ENCODE measurements around the gene HOXC4.

The HOXC4 gene

DNA sequence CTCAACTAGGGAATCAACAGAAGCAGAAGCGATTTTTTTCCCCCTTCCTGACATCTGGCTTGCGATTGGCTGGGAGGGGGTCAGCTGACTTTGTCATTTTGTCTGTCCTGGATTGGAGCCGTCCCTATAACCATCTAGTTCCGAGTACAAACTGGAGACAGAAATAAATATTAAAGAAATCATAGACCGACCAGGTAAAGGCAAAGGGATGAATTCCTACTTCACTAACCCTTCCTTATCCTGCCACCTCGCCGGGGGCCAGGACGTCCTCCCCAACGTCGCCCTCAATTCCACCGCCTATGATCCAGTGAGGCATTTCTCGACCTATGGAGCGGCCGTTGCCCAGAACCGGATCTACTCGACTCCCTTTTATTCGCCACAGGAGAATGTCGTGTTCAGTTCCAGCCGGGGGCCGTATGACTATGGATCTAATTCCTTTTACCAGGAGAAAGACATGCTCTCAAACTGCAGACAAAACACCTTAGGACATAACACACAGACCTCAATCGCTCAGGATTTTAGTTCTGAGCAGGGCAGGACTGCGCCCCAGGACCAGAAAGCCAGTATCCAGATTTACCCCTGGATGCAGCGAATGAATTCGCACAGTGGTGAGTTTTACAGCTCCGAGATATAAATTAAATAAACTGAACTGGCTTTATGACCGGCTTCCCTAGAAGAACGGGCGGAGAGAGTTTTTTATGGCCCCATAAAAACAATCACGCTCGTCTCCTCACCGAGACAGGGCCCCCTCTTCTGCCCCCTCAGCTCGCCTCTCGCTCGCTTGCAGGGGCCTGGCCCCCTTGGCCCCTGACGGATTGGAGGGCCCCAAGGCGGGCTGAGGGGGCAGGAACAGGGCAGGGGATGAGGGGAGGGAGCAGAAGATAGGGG lies 25.1 kb upstream of the HOXC4 start, which contains the start of gene HOXC6:
Gene HOXC6 (plus strand): TSS at position 127 of the 888 bp plus-strand sequence. CDS start 82 bp downstream, at position 209.
- no peak within 1 kb of the TSS for H3K4me3 ChIP-seq (ENCODE audit: low read depth, low read length)

GRCh38 chr12:54029529-54030441 lies 23.9 kb upstream of the HOXC4 start:
- H3K4me3 ChIP-seq (ENCODE audit: low read depth, low read length) = no peak overlapping the region

DNA sequence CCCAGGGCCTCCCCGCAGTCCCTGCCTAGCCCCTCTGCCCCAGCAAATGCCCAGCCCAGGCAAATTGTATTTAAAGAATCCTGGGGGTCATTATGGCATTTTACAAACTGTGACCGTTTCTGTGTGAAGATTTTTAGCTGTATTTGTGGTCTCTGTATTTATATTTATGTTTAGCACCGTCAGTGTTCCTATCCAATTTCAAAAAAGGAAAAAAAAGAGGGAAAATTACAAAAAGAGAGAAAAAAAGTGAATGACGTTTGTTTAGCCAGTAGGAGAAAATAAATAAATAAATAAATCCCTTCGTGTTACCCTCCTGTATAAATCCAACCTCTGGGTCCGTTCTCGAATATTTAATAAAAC lies 23.2 kb upstream of the HOXC4 start:
- no peak overlapping the region for H3K4me3 ChIP-seq (ENCODE audit: low read depth, low read length)

GRCh38 chr12:54030889-54031471 lies 22.7 kb upstream of the HOXC4 start:
- no peak overlapping the region for H3K4me3 ChIP-seq (ENCODE audit: low read depth, low read length)

DNA sequence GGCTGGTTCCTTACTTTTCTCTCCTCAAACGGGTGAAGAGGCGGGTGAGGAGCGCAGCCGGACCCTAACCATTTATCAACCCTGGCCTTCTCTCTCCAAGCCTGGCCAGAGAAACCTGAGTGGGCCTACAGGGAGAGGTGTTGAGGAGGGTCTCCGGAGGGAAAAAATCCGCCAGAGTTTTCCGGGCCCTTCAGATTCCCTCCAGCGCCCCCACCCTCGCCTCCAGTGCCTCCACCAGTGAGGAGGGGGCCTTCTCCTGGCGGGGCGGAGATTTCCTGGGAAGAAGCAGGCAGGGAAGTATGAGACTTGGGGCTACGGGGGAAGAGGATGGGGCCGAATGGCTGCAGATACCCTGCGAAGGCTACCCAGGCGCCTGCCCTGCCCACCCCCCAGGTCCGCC lies 22.2 kb upstream of the HOXC4 start:
- no peak overlapping the region for H3K4me3 ChIP-seq (ENCODE audit: low read depth, low read length)

DNA sequence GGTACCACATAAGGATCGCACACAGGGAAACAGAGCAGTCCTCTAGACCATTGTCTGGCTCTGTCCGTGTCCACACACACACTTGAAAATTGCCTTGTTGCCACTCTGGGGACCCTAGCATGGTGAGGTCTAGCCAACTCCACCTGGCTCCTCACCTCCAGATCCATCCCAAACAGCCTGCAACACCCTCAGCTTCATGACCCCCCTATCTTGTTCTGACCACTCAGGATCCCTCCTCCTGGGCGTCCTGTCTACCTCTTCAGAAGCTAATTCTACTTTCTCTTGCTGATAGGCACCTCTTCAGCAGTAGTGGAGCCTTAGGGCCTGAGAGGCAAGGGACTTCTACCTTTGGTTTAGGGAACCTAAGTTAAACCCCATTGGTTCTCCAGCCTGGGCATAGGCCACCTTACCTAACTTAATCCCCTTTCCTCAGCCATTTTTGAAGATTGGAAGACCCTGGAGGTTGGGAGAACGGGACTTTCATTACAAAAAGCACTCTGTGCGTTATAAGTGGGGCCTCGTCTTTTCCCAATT lies 21.5 kb upstream of the HOXC4 start:
- H3K4me3 ChIP-seq (ENCODE audit: low read depth, low read length) = no peak overlapping the region

DNA sequence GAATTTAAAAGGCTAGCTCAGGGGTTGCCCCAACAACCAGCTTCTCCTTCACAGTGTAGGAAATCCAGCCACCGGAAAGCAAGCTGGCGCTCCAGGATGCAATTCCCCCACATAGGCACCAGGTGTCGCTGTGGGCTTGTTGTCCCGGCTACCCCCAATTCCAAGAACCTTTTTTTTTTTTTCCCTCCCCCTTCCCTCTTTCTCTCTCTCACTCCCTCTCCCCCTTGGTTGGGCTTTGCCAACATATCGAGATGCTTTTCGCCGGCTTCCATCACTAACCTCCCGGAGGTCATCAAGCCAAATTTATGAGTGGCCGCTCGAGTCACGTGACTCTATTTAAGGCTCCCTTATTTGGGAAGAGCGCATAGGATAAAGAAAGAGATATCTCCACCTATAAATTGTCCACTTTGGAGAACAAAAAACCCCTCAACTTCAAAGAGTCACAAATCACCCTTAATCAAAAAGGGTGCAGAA lies 21.0 kb upstream of the HOXC4 start, which contains the start of gene HOXC5:
Gene HOXC5 (plus strand): TSS at position 424 of the 474 bp plus-strand sequence. CDS start 73 bp downstream, outside the sequence.
- H3K4me3 ChIP-seq (ENCODE audit: low read depth, low read length) = no peak within 1 kb of the TSS

DNA sequence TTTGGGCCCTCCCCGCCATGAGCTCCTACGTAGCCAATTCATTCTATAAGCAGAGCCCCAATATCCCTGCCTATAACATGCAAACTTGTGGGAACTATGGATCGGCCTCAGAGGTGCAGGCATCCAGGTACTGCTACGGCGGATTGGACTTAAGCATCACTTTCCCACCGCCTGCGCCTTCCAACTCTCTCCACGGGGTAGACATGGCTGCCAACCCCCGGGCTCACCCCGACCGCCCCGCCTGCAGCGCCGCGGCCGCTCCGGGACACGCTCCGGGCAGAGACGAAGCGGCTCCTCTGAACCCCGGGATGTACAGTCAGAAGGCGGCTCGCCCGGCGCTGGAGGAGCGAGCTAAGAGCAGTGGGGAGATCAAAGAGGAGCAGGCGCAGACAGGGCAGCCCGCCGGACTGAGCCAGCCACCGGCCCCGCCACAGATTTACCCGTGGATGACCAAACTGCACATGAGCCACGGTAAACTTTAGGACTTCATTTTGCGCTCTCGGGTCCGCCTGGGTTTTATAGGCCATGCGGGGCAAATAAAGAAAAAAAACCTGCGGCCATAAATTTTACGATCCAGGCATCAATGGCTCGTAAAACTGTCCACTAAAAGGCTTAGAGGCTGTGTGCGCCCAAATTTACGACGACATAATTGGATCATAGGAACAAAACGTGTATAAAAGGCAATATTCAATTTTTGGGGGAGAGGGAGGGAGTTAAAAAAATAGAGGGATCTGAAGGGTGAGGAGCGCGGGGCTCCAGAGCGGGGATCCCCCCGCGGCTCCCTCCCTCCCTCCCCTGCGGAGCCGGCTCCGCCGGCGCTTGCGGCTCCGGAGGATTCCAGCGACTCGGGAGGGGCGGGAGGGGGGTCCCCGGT lies 20.3 kb upstream of the HOXC4 start:
- H3K4me3 ChIP-seq (ENCODE audit: low read depth, low read length) = no peak overlapping the region

DNA sequence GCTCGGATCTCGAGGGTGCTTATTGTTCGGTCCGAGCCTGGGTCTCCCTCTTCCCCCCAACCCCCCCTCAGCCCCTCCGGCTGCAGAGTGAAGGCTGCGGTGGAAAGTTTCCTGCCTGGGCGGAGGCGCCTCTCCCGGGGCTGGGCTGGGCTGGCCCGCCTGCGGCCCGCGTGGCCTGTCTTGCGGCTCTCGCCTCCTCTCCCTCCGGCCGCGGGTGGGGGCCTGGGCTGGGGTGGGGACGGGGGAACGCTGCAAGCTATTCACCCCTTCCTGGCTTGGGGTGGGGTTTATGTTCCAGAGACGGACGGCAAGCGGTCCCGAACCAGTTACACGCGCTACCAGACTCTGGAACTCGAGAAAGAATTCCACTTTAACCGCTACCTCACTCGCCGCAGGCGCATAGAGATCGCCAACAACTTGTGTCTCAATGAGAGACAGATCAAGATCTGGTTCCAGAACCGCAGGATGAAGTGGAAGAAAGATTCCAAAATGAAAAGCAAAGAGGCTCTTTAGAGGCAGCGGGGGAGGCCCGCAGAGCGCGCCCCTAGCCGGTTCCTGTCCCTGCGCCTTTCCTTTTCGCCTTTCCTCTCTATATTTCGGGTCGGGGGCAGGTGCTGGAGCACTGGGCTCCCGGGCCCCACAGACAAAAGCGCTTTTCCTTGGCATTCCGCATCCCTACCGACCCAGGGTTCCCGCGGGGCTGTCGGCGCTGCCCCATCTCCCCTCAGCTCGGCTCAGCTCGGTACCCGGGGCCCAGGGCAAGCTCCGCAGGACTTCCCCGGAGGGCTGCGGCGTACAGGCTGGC lies 19.5 kb upstream of the HOXC4 start:
- H3K4me3 ChIP-seq (ENCODE audit: low read depth, low read length) = no peak overlapping the region

DNA sequence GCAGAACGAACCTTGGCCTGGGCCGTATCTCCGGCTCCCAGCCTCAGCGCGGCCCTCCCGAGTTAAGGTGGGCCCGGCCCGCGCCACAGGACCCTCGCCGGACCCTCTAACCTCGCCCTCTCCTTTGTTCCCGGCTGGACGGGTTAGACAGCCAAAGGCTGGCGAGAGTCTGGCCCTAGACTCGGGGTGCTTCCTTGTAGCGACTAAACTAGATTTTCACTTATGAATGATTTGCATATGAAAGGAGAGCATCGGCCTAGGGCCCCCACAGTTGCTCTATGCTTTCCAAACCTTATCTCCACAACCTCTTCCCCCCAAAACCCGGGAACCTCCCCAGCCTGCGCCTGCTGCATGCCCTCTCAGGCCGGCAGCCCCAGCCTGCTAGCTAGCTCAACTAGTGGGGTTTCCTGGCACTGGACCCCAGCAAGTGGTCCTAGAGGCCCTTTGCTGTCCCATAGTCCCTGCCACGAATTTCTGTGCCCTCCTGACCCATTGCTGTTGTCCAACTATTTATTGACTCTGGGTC lies 18.8 kb upstream of the HOXC4 start:
- no peak overlapping the region for H3K4me3 ChIP-seq (ENCODE audit: low read depth, low read length)

GRCh38 chr12:54035568-54036264 lies 17.9 kb upstream of the HOXC4 start:
- no peak overlapping the region for H3K4me3 ChIP-seq (ENCODE audit: low read depth, low read length)

GRCh38 chr12:54036620-54037359 lies 16.8 kb upstream of the HOXC4 start:
- no peak overlapping the region for H3K4me3 ChIP-seq (ENCODE audit: low read depth, low read length)

DNA sequence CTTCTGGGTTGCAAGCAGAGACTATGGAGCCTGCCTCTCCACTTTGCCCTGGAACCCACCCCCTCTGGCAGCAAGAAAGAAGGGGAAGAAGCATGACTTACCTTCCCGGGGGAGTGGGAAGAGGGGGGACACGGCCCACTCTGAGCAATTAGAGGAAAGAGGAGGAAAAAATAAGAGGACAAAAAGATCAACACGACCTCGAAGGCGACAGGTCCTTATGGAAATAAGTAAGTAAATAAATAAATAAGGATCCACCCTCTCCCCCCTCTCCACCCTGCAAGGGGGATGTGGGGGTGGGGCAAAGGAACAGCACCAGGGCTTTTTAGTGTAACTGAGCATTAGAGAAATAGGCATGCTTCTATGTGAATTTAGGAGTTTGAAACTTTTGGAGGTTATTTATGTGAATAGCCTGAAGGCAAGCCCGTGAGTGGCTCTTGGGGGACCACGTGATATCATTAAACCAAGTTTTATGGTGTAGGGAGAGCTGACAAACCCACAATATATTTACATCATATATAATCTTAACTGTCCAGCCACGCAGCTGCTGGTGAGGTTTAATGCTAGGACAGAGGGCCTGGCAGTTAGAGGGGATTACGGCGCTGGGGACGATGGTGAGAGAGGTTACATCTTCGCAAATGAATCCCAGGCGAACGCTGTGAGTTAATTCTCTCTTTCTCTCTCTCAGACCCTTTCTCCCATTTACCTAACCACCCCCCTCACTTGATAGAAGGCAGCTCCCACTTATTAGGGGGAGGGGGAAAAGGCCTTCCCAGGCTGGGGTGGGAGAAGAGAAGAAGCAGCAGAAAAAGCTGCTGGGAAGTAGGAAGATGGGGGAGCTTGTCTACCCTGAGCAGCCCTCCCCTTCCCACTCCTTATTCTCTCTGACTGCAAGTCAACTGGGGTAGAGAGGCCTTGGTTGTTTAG lies 16.0 kb upstream of the HOXC4 start:
- H3K4me3 ChIP-seq (ENCODE audit: low read depth, low read length) = no peak overlapping the region

GRCh38 chr12:54038284-54038870 lies 15.3 kb upstream of the HOXC4 start:
- no peak overlapping the region for H3K4me3 ChIP-seq (ENCODE audit: low read depth, low read length)

- no peak overlapping the region for H3K4me3 ChIP-seq (ENCODE audit: low read depth, low read length)
Measured at GRCh38 chr12:54038871-54039414, 14.7 kb upstream of the HOXC4 start.
